Dedifferentiated amniotic fluid mesenchymal stem cell (primary cell): ENCODE measurements around the gene PDGFA.

Source experiments
- DNase-seq: peaks from one replicate; pipeline ENCODE4 v3.0.0-alpha.2; 2016; ENCODE audit errors: extremely low spot score

Gene PDGFA

GRCh38 chr7:491292-491957 lies 28.2 kb downstream of the PDGFA start:
- no peak for DNase-seq

GRCh38 chr7:490461-491291 lies 29.0 kb downstream of the PDGFA start:
- no peak for DNase-seq

- no peak for DNase-seq
These were observed 29.8 kb downstream of the PDGFA start for GRCh38 chr7:489876-490275.

- DNase-seq = no peak
These were observed 33.4 kb downstream of the PDGFA start for GRCh38 chr7:486216-486743.

GRCh38 chr7:485188-486081 lies 34.2 kb downstream of the PDGFA start:
- no peak for DNase-seq

GRCh38 chr7:484356-485101 lies 35.1 kb downstream of the PDGFA start:
- no peak for DNase-seq

GRCh38 chr7:483656-484355 lies 35.8 kb downstream of the PDGFA start:
- no peak for DNase-seq

- DNase-seq = no peak
These were observed 37.0 kb downstream of the PDGFA start for GRCh38 chr7:482521-483083.

- no peak for DNase-seq
These were observed 38.3 kb downstream of the PDGFA start for GRCh38 chr7:481219-481930.

GRCh38 chr7:480531-481218 lies 39.0 kb downstream of the PDGFA start:
- no peak for DNase-seq

- DNase-seq = no peak
These were observed 39.6 kb downstream of the PDGFA start for GRCh38 chr7:479948-480499.

- DNase-seq = no peak
These were observed 40.3 kb downstream of the PDGFA start for GRCh38 chr7:479115-479947.

GRCh38 chr7:477626-478220 lies 41.9 kb downstream of the PDGFA start:
- DNase-seq = no peak

GRCh38 chr7:476736-477360 lies 42.8 kb downstream of the PDGFA start:
- no peak for DNase-seq

- DNase-seq = no peak
These were observed 43.6 kb downstream of the PDGFA start for GRCh38 chr7:475951-476441.

GRCh38 chr7:475425-475728 lies 44.3 kb downstream of the PDGFA start:
- DNase-seq = no peak
